GM19463 (cell line): ENCODE data around the gene ATOX1.
"Not testable (repeated sequence)": the region's sequence is repeated elsewhere in the genome, so short reads cannot be mapped to it uniquely, and the experiment has no call there.

Source experiments
- ATAC-seq: cut with Tn5 transposase; IDR thresholded peaks from one replicate; pipeline ENCODE4 v1.9.1; 2021; ENCODE audit warnings: mild to moderate bottlenecking, moderate library complexity; ENCODE audit not compliant: unreplicated experiment

The ATOX1 gene

GRCh38 chr5:151699071-151699901 is 59.1 kb downstream of the ATOX1 start:
- no peak for ATAC-seq

- ATAC-seq, result not testable (repeated sequence)
Observed at GRCh38 chr5:151698081-151698480, 60.4 kb downstream of the ATOX1 start.

DNA sequence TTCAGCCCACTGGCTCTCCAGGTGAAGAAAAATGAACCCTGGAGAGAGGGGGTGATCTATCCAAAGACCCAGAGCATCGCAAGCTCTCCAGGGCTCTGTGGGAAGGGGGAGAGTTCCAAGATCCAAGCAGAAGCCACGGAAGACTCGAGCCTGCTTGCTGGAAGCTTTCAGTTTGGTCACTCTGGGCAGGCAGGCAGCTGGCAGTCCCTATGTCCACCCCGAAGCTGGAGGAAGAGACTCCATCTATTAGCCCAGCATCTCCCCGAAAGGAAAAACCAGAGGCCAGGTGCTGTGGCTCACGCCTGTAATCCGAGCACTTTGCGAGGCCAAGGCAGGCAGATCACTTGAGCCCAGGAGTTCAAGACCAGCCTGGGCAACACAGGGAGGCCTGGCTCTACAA is 61.0 kb downstream of the ATOX1 start:
- no peak for ATAC-seq

GRCh38 chr5:151696470-151697061 is 61.9 kb downstream of the ATOX1 start:
- ATAC-seq, result no peak

- ATAC-seq, result no peak
Observed at GRCh38 chr5:151695464-151695863, 63.0 kb downstream of the ATOX1 start.

DNA sequence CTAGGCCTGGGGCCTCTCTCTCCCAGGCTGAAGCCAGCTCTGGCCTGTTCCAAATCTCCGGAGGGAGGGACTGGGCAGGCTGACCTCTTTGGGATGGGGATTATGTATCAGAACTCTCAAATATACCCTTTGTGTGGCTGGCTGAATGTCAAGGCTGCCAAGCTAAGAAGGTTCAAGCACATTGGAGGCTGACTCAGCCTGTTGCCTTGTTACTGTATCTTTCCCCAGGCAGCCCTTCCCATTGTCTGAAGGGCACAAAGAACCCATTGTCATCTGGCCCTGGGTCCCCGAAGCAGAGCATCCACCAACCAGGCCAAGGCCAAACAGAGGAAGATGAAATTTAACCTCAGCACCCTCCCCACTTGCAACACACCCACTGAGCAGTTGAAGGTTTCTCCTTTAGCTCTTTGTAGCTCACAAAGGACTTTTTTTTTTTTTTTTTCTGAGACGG is 64.4 kb downstream of the ATOX1 start:
- ATAC-seq, result no peak
